Common myeloid progenitor, CD34-positive (primary cell): Measurements from ENCODE around the gene BEX3. TPM values are rescaled to one million over a fixed set of nuclear protein-coding genes. Genes with fewer than 3 reads are reported as not detected.

ENCODE experiments used
- CTCF ChIA-PET: fragments of 350-600 bp; sonication (Branson Sonifier 250); formaldehyde crosslinking; loops from one replicate; lab custom pipeline; 2021; ENCODE audit warnings: antibody characterized with exemption; lab: Charles Lee
- POLR2A ChIA-PET: fragments of 350-600 bp; sonication (Branson Sonifier 250); formaldehyde crosslinking; loops from one replicate; lab custom pipeline; 2021; ENCODE audit warnings: antibody characterized with exemption; lab: Charles Lee
- DNase-seq, 3 donors: peaks; one replicate each; pipeline versions ENCODE4 v3.0.0 to v3.0.0-alpha.2; 2013
- H3K27ac ChIP-seq, 2 experiments: 1 replicate in 1 of 2; 2 replicates in 1 of 2; pipeline ENCODE4 v1.7.0; 2013; ENCODE audit warnings: inconsistent platforms in 2 of 2, low read length in 2 of 2, mild to moderate bottlenecking in 2 of 2, low read depth in 1 of 2, moderate library complexity in 1 of 2; ENCODE audit not compliant: severe bottlenecking in 2 of 2, insufficient read depth in 1 of 2, poor library complexity in 1 of 2
- H3K27me3 ChIP-seq, 5 experiments: replicated peaks in 2 of 5; 1 replicate in 3 of 5; 2 replicates in 2 of 5; pipeline versions ENCODE4 v1.6.1 to v1.7.0; 2013; ENCODE audit warnings: low read length in 4 of 5, mild to moderate bottlenecking in 2 of 5, moderate library complexity in 2 of 5, inconsistent platforms in 1 of 5; ENCODE audit not compliant: insufficient read depth in 5 of 5, control insufficient read depth in 4 of 5
- H3K36me3 ChIP-seq, 4 experiments: 1 replicate in 2 of 4; 2 replicates in 2 of 4; pipeline versions ENCODE4 v1.6.1 to v1.7.0; 2013; ENCODE audit warnings: low read length in 3 of 4, control low read depth in 1 of 4, mild to moderate bottlenecking in 1 of 4; ENCODE audit not compliant: control insufficient read depth in 4 of 4, insufficient read depth in 4 of 4
- H3K4me1 ChIP-seq, 4 experiments: 1 replicate in 3 of 4; 2 replicates in 1 of 4; pipeline versions ENCODE4 v1.6.1 to v1.7.1; 2013; ENCODE audit warnings: low read length in 3 of 4, mild to moderate bottlenecking in 3 of 4, control low read depth in 1 of 4, inconsistent platforms in 1 of 4, moderate library complexity in 1 of 4; ENCODE audit not compliant: control insufficient read depth in 4 of 4, insufficient read depth in 4 of 4; ENCODE audit errors: control extremely low read depth in 1 of 4
- H3K4me3 ChIP-seq, 7 experiments: 1 replicate in 4 of 7; 2 replicates in 3 of 7; pipeline versions ENCODE4 v1.5.1 to v1.7.0; 2013; ENCODE audit warnings: mild to moderate bottlenecking in 7 of 7, low read length in 6 of 7, moderate library complexity in 6 of 7, inconsistent platforms in 2 of 7, low read depth in 2 of 7, control low read depth in 1 of 7; ENCODE audit not compliant: insufficient read depth in 4 of 7, control insufficient read depth in 1 of 7; ENCODE audit errors: extremely low read depth in 1 of 7
- H3K9me3 ChIP-seq, 5 experiments: 1 replicate in 4 of 5; 2 replicates in 1 of 5; pipeline versions ENCODE4 v1.6.1 to v1.7.1; 2013; ENCODE audit warnings: low read length in 4 of 5, mild to moderate bottlenecking in 2 of 5, inconsistent platforms in 1 of 5, low read depth in 1 of 5, moderate library complexity in 1 of 5; ENCODE audit not compliant: control insufficient read depth in 4 of 5, insufficient read depth in 2 of 5; ENCODE audit errors: control extremely low read depth in 1 of 5
- WGBS: methylation state at CpG from one replicate; pipeline ENCODE4 v1.1.5; 2013; ENCODE audit not compliant: insufficient coverage; 5-methylcytosine and 5-hydroxymethylcytosine counted together
- polyA plus RNA-seq: library from polyadenylated mRNA; unstranded; fragments of 120-200 nt; gene quantifications from one replicate; pipeline ENCODE4 v1.2.1, GENCODE V29; 2013

Gene BEX3
- polyA plus RNA-seq: 151 TPM

- Histone ChIP-seq H3K9me3 (no peaks in the 10 kb centered on the region), H3K36me3 (no peaks in the 10 kb centered on the region), H3K27me3 (no peaks in the 10 kb centered on the region), H3K4me1 (peaks cover 0 to 10% (median 4%) of the 10 kb centered on the region in 4 experiments), H3K27ac (peak within 1 kb of the TSS in 1 of 2 experiments; percentile 58), H3K4me3 (peak within 1 kb of the TSS; percentile 55 to 83 (median 71))
- CTCF ChIA-PET: interaction anchor here (0.9 to 1.5 kb wide), 2 partner anchors 9 to 121 kb away, joined by 3 to 4 read pairs; partner anchors contain the start of gene TCEAL8
- WGBS: 38% methylated on average over 24 of the region's 62 CpGs
- peak; percentile 77 to 96 (median 91) for DNase-seq
- POLR2A ChIA-PET: no interaction called here
Observed at GRCh38 chrX:103376118-103376978, at the start of gene BEX3. Gene BEX3 (plus strand): TSS chrX:103376538. CDS start chrX:103377522, 984 bp downstream.

- WGBS: 57% methylated on average over 11 of the region's 11 CpGs
- Histone ChIP-seq H3K27me3 (peaks cover 0 to 18% (median 3%) of the 10 kb centered on the region in 5 experiments), H3K4me1 (peaks cover 0 to 6% (median 0%) of the 10 kb centered on the region in 4 experiments), H3K4me3 (peak within 1 kb of the TSS in 5 of 7 experiments; percentile 2 to 62 (median 33)), H3K27ac (no peak within 1 kb of the TSS), H3K9me3 (no peaks in the 10 kb centered on the region), H3K36me3 (no peaks in the 10 kb centered on the region)
- POLR2A ChIA-PET: no interaction called here
- CTCF ChIA-PET: no interaction called here
- no peak for DNase-seq
Observed at GRCh38 chrX:103329991-103330390, 46.3 kb upstream of the BEX3 start, which contains the start of gene TCEAL7. Gene TCEAL7 (plus strand): TSS chrX:103330239. CDS start chrX:103331404, 1,165 bp downstream.

- 50% methylated on average over 19 of the region's 21 CpGs for WGBS
Observed at GRCh38 chrX:103330681-103331288, 45.6 kb upstream of the BEX3 start.

GRCh38 chrX:103338663-103339062 lies 37.7 kb upstream of the BEX3 start:
- no peak for DNase-seq
- ChIA-PET POLR2A (no interaction called here), CTCF (interaction anchor here (0.9 to 1.7 kb wide), 3 partner anchors 57 to 125 kb away, joined by 3 to 6 read pairs (median 3); no protein-coding TSS in a partner anchor)
- WGBS: 60% methylated on average over 3 of the region's 3 CpGs
- Histone ChIP-seq H3K36me3 (no peaks in the 10 kb centered on the region), H3K27me3 (peaks cover 0 to 4% (median 0%) of the 10 kb centered on the region in 5 experiments), H3K9me3 (no peaks in the 10 kb centered on the region), H3K4me1 (no peaks in the 10 kb centered on the region), H3K4me3 (no peak overlapping the region), H3K27ac (no peak overlapping the region)

More at GRCh38 chrX:103330681-103331288, 45.6 kb upstream of the BEX3 start:
- ChIA-PET POLR2A (no interaction called here), CTCF (no interaction called here)
- H3K9me3 ChIP-seq: no peaks in the 10 kb centered on the region
- H3K4me3 ChIP-seq: peak overlapping the region in 5 of 7 experiments; percentile 2 to 62 (median 33)
- peaks cover 0 to 6% (median 0%) of the 10 kb centered on the region in 4 experiments for H3K4me1 ChIP-seq
- DNase-seq: no peak
- H3K27me3 ChIP-seq: peaks cover 0 to 18% (median 3%) of the 10 kb centered on the region in 5 experiments
- no peak overlapping the region for H3K27ac ChIP-seq
- H3K36me3 ChIP-seq: no peaks in the 10 kb centered on the region

- Histone ChIP-seq H3K4me3 (no peak overlapping the region), H3K27ac (no peak overlapping the region), H3K27me3 (peaks cover 0 to 4% (median 0%) of the 10 kb centered on the region in 5 experiments), H3K36me3 (no peaks in the 10 kb centered on the region), H3K4me1 (peaks cover 0 to 4% (median 1%) of the 10 kb centered on the region in 4 experiments), H3K9me3 (no peaks in the 10 kb centered on the region)
- WGBS: 14% methylated on average over 1 of the region's 2 CpGs
- ChIA-PET POLR2A (no interaction called here), CTCF (interaction anchor here (1.0 to 1.5 kb wide), 3 partner anchors 13 to 121 kb away, joined by 3 to 10 read pairs (median 4); partner anchors contain the start of gene TCEAL9)
- peak; percentile 46 to 72 (median 69) for DNase-seq
Observed at GRCh38 chrX:103343105-103343504, 33.2 kb upstream of the BEX3 start.

- no peaks in the 10 kb centered on the region for H3K36me3 ChIP-seq
- POLR2A ChIA-PET: no interaction called here
- H3K27ac ChIP-seq: no peak overlapping the region
- no CpG with 5 or more reads among the region's 2 CpGs for WGBS
- H3K9me3 ChIP-seq: no peaks in the 10 kb centered on the region
- CTCF ChIA-PET: no interaction called here
- H3K4me3 ChIP-seq: no peak overlapping the region
- peaks cover 0 to 7% (median 0%) of the 10 kb centered on the region in 5 experiments for H3K27me3 ChIP-seq
- no peak for DNase-seq
- H3K4me1 ChIP-seq: peaks cover 0 to 4% (median 1%) of the 10 kb centered on the region in 4 experiments
Observed at GRCh38 chrX:103344606-103345005, 31.7 kb upstream of the BEX3 start.
